ENCODE results near the gene KCNQ1OT1.

DNA sequence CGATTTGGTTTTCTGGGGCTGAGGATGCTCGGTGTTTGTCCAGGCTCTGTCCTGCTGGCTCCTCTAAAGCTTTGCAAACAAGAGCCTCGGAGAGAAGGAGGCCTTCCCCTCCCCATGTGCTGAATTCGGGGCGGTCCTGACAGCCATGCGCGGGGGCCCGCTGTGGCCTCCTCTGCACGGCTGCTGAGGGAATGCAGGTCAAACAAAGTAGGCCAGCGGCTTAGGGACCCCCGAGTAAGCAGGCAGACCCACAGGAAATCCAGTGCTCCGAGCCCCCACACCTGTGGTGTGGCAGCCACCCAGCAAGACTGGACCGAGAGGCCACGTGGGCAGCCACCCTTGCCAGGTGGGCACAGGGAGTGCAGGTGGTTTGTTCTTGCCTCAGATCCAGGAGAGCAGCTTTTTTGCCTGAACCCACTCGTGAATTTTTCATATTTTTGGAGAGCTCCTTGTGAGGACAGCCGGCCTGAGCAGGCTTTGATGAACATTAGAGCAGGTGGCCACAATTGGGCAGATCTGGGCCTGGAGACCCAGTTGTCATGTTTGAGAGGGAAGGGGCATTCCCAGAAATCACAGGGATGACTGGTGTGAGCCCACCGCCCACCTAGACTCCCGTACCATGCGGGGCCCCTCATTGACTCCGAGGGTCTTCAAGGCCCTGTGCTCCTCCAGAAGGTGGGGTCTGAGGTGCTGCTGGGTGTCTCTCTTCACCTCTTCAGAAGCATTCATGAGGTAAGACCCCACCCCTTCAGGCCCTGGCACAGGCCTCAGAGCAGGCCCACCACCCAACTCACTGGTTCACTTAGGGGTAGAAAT lies 43.0 kb upstream of the KCNQ1OT1 start:
- TF ChIP-seq, protein P1, sequence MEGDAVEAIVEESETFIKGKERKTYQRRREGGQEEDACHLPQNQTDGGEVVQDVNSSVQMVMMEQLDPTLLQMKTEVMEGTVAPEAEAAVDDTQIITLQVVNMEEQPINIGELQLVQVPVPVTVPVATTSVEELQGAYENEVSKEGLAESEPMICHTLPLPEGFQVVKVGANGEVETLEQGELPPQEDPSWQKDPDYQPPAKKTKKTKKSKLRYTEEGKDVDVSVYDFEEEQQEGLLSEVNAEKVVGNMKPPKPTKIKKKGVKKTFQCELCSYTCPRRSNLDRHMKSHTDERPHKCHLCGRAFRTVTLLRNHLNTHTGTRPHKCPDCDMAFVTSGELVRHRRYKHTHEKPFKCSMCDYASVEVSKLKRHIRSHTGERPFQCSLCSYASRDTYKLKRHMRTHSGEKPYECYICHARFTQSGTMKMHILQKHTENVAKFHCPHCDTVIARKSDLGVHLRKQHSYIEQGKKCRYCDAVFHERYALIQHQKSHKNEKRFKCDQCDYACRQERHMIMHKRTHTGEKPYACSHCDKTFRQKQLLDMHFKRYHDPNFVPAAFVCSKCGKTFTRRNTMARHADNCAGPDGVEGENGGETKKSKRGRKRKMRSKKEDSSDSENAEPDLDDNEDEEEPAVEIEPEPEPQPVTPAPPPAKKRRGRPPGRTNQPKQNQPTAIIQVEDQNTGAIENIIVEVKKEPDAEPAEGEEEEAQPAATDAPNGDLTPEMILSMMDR (IDR thresholded peaks at IDR 0.05; ENCODE audit: poor library complexity): no peak
- no peak for TF ChIP-seq EZH2phosphoT487 (IDR thresholded peaks at IDR 0.05; ENCODE audit: low read depth, severe bottlenecking, unreplicated experiment)

Measured in hepatocyte (in vitro differentiated cells).